Hindlimb muscle (tissue), 1 donor: ENCODE data around the gene MIPEP. TPM values are rescaled to one million over a fixed set of nuclear protein-coding genes. Genes with fewer than 3 reads are reported as not detected.
A peak's percentile ranks its signal among the peaks of the same experiment; 100 is the strongest.

Experiments
- DNase-seq: peaks from one replicate; pipeline ENCODE4 v3.0.0-alpha.2; 2013
- polyA plus RNA-seq: library from polyadenylated mRNA; unstranded; fragments of 120-200 nt; gene quantifications from one replicate; pipeline ENCODE4 v1.2.1, GENCODE V29; 2013; ENCODE audit not compliant: insufficient read length

Gene MIPEP
- polyA plus RNA-seq, 1 donor: 6.9 TPM

DNA sequence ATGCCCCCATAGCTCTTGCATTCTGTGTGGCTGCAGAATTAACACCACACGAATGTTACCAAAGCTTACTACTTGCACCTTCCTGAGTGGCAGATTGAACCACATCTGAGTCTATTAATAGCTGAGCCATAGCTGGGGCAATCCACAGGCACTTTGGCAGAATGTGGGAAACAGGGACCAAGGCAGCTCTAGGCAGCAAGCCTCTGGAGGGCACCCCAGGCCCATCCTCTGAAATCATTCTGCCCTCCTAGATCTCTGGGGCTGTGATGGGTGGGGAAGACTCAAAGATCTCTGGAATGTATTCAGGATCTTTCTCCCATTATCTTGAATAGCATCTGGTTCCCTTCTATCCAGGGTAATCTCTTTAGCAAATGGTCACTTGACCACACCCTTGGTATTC, 179.7 kb downstream of the MIPEP start:
- DNase-seq: no peak

DNA sequence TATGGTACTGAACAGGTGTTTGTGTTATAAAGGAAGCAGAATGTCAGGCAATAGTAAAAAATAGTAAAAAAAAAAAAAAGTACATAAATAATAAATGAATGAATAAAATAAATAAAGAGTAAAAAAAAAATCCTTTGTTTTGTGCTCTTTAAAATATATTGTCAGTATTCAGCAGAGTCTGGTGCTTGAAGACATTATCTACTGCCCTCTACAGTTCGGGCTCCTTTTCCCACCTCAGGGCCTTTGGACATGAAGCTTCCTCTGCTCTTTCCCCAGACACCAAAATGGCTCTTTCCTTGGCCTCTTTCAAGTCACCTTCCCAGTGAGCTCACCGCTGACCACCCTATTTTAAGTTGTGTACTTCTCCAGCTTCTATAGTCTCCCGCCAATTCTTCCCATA, 181.5 kb downstream of the MIPEP start:
- DNase-seq: no peak

DNA sequence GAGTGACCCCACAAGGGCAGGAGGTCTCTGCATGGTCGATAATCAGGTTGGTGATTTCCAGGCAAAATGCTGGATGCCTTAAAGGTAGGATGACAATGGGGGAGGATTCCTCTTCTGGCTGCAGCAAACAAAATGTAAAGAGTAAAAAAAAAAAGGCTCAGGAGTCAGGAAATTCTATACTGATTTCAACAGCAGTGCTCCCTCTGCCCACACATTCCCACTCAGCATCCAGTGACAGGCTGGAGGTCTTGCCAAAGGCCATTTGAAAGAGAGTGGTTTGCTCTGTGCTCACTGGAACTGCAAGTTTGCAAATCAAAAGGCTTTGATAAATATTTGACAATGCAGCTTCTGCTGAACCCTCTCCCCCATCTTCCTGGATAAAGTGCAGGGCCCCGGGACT, 183.6 kb downstream of the MIPEP start:
- no peak for DNase-seq

DNA sequence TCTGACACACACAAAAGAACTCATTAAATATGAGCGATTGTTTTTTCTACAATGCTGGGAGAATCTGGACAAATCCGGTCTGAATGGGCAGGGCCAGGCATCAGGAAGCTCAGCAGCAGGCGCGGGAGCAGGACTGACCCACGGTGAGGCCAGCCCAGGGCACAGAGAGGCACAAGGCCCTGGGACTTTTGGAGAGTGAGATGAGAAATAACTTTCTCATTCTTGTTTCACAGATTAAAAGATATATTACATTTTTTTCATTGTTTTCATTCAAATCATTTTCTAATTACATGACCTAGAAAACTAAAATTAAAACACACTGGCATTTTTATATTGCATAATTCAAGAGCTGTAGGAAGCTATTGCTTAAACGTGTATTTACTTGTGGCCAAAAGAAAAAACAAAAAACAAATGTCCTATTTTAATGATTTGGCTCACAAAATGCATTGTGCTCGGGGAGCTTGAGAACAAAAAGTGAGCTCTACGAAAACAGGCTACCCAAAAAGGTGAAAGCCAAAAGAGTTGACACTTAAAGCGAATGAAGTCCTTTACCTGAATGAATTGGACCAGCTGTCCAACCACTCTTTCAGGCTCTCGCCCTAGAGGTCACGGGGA, 185.8 kb downstream of the MIPEP start:
- no peak for DNase-seq

DNA sequence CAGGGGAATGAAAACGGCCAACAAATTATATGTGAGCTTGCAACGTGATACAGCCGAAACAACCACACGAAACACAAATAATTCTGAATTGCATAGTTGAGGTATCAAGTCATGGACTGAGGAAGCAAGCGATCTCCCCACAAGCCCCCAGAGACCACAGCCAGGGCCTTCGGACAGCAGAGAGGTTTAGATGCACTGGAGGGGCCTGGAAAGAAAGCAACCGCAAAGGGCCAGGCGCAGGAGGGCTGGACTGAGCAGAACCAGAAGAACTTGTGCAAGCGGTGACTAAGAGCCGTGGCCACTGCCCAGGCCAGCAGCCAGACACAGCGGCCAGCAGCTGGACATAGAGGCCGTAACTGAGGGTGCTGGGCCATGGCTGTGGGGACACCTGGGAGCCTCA, 187.6 kb downstream of the MIPEP start:
- DNase-seq: peak; percentile 66

DNA sequence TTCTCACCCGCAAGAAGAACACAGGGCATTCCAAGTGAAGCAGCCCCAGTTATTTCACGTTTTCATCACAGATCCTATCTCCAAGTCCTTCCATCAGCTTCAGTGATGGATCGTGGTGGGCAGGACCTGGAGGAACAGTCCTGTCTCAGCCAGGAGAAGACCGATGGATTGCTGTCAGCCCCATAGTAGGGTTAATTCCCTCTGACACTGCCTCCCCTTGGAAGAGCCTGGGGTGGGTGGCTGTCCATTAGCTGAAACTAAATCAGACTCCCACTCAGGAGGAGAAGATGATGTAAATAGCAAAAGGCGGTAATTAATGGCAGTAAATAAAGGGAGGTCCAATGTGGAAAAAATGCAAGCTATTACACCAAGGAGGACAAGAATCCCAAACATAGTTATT, 188.0 kb downstream of the MIPEP start:
- DNase-seq: no peak

DNA sequence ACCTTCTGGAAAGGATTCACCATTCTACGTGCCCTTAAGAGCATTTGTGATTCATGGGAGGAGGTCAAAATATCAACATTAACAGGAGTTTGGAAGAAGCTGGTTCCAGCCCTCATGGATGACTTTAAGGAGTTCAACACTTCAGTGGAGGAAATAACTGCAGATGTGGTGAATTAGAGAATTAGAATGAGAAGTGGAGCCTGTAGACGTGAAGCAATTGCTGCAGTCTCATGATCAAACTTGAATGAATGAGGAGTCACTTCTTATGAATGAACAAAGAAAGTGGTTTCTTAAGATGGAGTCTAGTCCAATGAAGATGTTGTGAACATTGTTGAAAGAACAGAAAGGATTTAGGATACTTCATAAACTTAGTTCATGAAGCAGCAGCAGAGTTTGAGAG, 189.9 kb downstream of the MIPEP start:
- no peak for DNase-seq

DNA sequence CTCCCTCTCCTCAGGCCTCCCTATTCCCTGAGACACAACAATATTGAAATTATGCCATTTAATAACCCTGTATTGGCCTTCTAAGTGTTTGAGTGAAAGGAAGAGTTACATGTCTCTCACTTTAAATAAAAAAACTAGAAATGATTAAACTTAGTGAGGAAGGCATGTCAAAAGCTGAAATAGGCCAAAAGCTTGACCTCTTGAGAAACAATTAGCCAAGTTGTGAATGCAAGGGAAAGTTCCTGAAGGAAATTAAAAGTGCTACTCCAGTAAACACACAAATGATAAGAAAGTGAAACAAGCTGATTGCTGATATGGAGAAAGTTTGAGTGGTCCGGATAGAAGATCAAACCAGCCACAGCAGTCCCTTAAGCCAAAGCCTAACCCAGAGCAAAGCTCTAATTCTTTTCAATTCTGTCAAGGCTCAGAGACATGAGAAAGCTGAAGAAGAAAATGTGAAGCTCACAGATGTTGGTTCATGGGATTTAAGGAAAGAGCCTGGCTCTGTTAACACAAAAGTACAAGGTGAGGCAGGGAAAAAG, 191.4 kb downstream of the MIPEP start:
- DNase-seq: no peak

DNA sequence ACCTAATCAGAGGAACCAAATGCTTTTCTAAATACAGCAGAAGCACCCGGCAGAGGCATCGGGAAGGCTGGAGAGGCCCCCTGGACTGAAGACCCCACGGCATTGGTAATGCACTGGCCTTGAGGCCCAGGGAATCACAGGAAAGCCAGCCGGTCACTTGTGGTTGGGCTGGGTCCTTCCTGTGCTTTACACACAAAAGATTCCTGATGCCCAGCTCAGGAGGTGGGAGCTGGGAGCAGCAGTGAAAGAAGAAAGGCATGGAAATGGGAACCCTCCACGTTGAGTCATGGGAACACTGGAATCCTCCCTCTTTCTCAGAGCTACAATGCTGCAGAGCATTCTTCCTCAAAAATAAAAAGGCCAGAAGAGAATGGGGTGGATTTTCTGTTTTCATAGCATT, 192.6 kb downstream of the MIPEP start:
- DNase-seq: no peak

DNA sequence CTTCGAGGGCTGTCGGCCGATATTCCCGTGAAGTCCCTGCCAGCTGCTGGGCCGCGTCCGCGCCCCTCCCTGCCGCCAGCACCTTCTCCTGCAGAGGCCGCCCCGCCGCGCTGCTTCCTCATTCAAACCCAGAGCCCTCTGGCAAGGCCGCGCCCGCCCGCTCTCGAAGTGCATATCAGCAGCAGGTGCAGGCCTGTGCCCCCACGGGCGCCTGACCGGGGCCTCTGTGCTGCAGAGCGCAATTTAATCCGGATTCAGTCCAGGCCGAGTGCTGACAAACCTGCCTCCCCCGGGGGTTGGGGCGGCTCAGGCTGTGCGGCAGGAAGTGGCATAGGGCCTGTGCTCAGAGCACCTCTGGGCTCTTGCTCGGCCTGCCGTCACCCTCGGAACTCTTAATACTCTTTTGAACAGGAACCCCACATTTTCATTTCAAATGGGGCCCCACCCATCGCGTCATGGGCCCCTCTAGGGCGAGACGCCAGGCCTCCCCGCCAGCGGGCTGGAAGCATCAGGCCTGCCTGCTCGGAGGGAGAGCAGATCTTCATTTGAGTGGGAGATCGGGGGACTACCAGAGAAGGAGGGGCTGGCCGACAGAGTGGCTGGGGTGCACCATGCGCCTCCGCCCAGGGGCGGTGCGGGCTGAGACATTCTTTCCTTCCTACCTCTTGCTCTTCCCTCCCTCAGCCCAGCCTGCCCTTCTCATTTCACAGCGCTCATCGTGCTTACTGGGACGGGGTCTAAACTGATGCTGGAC, 193.3 kb downstream of the MIPEP start:
- peak; percentile 36 for DNase-seq

DNA sequence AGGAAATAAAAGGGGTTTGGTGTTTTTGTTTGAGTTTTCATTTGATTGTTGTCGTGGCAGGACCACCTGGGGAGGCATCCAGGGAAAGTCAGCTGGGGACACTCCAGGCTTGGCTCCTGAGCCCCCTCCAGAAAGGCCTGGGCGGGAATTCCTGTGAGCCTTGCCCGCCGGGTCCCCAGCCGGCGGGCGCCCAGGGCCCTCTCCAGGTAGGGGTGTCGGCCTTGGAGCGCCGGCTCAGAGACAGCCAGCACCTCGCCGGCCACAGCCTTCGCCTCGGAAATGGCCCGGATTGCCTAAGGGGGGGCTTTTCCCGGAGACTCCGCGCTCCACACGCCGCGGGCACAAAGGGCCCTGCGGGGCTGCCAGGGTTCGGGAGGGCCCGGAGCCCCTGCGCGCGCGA, 194.0 kb downstream of the MIPEP start:
- DNase-seq: no peak

DNA sequence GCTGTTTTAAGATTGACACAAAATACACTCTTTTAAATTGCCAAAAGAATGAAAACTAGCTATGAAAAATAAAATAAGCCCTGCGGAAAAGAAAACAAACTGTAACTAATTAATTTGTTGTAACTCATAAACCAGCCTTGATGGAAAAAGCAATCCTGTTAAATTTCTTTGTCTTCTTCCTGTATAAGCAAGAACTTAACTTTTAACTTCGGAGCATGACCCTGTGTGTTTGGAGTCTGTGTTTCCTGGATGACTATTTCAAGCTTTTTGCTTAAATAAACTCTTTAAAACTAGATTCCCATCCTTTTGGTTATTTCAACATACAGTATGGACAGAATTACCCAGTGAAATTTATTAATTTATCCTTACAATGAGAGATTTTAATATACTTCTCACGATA, 196.4 kb downstream of the MIPEP start:
- DNase-seq: no peak

DNA sequence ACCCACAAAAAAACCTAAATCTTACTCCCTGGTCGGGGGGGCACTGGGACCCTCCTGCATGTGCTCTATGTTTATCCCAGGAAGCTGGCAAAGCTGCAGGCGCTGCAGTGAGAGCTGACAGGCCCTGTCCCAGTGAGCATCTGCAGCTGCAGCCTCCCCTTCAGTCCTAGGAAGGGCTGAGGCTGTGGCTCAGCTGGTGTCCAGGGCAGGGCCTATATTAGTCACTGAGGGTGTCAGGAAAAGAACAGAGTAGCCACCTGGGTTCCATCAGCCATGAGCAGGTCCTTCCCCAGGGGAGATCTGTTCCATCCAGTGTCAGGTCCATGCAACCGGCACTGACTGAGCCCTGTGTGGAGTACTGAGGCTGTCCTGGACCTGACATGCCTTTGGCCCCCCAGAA, 198.5 kb downstream of the MIPEP start:
- no peak for DNase-seq

DNA sequence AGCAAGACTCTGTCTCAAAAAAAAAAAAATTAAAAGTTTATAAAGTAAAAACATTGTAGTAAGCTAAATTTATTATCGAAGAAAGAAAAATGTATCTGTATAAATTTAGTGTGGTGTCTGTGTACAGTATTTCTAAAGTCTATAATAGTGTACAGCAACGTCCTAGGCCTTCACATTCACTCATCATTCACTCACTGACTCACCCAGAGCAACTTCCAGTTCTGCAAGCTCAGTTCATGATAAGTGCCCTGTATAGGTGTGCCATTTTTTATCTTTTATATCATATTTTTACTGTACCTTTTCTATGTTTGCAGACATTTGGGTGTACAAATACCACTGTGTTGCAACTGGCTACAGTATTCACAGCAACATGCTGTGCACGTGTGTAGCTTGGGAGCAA, 200.9 kb downstream of the MIPEP start:
- no peak for DNase-seq

DNA sequence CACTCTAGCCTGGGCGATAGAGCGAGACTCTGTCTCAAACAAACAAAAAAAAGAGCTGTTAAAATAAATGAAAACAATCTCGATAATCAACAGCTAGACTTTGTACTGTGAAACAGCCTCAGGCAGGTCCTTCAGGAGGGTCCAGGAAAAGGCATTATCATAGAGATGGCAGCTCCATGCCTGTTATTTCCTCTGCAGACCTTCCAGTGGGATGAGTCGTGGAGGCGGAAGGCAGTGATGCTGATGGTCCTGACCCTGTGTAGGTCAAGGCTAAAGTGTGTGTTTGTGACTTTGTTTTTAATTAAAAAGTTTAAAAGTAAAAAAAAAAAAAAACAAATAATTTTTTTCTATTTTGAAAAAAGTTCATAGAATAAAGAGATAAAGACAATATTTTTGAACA, 201.6 kb downstream of the MIPEP start:
- DNase-seq: no peak

DNA sequence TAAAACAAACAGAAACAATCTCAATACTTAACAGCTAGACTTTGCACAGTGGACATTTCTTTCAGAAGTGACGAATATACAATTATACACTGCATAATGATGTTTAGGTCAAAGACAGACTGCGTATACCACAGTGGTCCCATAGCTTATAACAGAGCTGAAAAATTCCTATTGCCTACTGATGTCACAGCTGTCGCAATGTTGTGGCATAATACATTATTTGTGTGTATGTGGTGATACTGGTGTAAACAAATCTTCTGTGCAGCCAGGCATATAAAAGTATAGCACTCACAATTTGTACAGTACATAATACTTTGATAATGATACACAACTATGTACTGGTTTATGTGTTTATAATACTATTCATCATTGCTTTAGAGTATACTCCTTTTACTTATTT, 202.3 kb downstream of the MIPEP start:
- DNase-seq: no peak

DNA sequence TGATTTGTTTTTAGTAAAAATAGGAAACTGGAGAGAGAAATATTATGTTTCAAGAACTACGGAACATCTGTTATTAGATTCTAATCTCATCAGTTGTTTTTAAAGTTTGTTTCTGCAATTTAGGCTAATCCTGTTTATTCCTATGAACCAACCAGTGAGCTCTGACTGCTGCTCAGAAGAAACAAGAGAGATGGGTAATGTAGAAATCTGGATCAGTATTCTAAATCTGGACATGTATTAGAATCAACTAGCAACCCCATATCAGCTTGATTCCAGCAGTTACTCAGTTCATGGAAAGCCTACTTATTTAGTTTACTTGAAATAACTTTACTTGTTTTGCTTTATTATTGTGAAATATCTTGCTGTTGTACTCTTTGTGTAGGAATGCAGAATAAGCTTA, 203.8 kb downstream of the MIPEP start:
- DNase-seq: no peak

DNA sequence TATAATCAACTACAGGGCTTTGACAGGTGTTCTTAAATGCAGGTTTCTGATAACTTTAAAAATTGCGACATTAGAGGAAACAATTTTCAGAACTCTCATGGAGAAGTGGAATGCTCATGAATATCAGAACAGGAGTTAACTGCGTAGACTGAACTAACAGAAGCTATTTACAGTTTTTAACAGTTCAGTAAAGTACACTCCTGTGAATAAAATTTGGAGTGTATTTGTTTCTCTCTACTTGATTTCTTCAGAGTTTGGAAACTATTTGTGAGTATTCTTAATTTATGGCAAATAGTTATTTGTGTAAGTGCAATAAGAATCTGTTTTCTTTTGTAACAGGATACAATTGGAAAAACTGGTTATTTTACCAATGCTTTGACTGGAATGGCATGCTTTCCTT, 204.6 kb downstream of the MIPEP start:
- DNase-seq: no peak

DNA sequence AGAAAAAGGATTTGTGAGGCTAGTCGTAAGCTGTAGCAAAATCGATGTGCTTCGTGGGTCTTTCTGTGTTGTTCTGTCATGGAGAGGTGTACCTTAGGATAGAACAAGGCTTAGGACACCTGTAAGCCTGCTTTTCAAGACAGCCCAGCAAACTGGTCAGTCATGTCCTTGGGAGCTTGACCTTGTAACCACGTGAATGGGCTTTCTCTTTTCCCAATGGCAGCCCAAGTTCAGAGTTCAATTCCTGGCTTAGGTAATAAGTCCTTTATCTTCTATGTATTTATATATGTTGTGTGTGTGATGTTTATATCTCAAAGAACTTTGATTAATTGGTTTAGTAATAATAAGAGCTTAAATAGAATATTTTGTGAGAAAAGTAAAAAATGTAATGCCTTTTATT, 206.1 kb downstream of the MIPEP start:
- no peak for DNase-seq

DNA sequence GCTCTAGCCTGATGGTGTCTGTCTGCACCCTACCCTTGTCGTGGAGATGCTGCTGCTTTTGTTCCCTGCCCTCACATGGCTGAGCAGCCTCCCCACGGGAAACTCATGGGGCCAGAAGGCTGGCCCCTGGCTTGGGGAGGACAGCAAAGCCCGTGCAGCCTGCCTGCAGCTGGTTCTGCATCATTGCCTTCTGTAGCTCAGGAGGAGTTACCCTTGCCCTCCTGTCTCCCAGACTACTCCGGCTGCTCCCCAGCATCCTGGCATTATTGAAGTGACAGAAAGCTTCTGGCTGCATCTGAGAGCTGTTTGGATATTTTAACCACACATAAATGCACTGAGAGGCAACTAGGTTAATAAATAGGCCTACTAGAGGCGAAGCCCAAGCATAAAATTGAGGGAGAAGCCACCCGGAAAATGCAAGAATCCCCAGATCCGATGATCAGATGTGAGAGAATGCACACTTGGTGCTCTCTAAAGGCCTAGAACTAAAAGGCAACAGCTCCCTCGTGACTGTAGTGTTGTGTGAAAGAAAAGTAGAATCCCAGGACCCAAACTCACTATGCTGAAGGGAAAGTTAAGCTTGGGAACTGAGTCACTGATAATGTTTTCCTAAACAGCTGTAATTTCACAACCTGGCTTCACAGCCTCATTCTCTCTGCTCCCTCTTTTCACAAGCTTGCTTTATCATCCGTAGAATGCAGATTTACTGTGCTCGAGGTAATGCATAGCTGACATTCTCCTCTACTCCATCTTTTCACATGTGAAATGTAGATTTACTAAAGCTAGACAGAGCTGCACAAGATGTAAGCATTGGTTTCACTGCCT, 208.1 kb downstream of the MIPEP start:
- DNase-seq: no peak
